Measurements from ENCODE around the gene ELK4. TPM values are rescaled to one million over a fixed set of nuclear protein-coding genes. Genes with fewer than 3 reads are reported as not detected.

ELK4 gene
- total and polyA plus RNA-seq, 2 of the 4 experiments (the other 2 are of a cell fraction), result 4.6 to 11.3 TPM

DNA sequence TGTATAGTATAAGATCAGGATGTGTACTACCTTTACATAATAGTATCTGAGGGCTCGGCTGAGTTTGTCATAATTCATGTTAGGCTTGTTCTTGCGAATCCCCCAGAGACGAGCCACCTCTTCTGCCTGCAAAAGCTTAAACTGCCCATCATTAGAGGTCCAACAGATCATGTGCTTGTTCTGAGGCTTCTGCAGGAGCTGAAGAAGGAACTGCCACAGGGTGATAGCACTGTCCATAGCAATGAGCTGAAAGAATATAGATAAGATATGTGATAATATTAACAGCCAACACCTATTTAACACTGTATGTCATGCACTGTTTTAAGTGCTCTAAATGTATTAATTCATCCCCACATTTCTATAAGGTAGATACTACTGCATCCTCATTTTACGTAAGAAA, 8.2 kb downstream of the ELK4 start:
- Histone ChIP-seq H2AK5ac (ENCODE audit: low read depth, low read length) (no peak overlapping the region), H3K23ac (ENCODE audit: low read depth, low read length) (0 out of 2 replicates have a peak overlapping the region, but pooled peaks have one; percentile 16), H3K4me3 (ENCODE audit: insufficient read depth, low read depth, low read length) (no peak overlapping the region), H3K4me1 (ENCODE audit: control insufficient read depth, insufficient read depth, low read length) (peaks cover 2% of the 10 kb centered on the region), H3K14ac (replicated peaks; ENCODE audit: low read depth, low read length) (no peak overlapping the region), H3K18ac (ENCODE audit: low read depth, low read length) (no peak overlapping the region), H2AK9ac (replicated peaks; ENCODE audit: low read depth, low read length, poor library complexity) (no peak overlapping the region), H4K20me1 (ENCODE audit: insufficient read depth, low read length) (peaks cover 25% of the 10 kb centered on the region; the same call in 1 of the 2 replicates), H3K79me1 (ENCODE audit: low read depth in 1 of 2, low read length in 2 of 2) (peaks cover 28 to 65% of the 10 kb centered on the region in 2 experiments), H3K56ac (ENCODE audit: extremely low read depth, insufficient read depth, low read length) (no peak overlapping the region), H4K5ac (ENCODE audit: low read depth, low read length) (no peak overlapping the region), H3K9me1 (ENCODE audit: insufficient read depth, low read length) (peaks cover 12% of the 10 kb centered on the region), H3K4ac (ENCODE audit: low read depth, low read length) (no peak overlapping the region), H2BK120ac (ENCODE audit: low read depth, low read length) (no peak overlapping the region), H2BK15ac (ENCODE audit: low read depth, low read length) (no peak overlapping the region), H2BK5ac (ENCODE audit: low read depth, low read length, poor library complexity, severe bottlenecking) (no peak overlapping the region), H2BK20ac (ENCODE audit: low read depth, low read length) (no peak overlapping the region), H4K8ac (ENCODE audit: low read depth in 2 of 2, low read length in 2 of 2) (no peak overlapping the region), H3K9me3 (ENCODE audit: control insufficient read depth, insufficient read depth, low read length) (no peaks in the 10 kb centered on the region), H4K91ac (ENCODE audit: insufficient read depth, low read depth, low read length) (no peak overlapping the region), H3K9ac (ENCODE audit: low read depth, low read length) (no peak overlapping the region), H3K4me2 (ENCODE audit: low read depth, low read length) (no peak overlapping the region), H3K36me3 (ENCODE audit: control insufficient read depth, insufficient read depth, low read length) (peaks cover 28% of the 10 kb centered on the region), H3K27me3 (ENCODE audit: control insufficient read depth, insufficient read depth, low read length) (no peaks in the 10 kb centered on the region), H2AFZ (replicated peaks; ENCODE audit: low read length, poor library complexity) (no peak overlapping the region), H3K27ac (ENCODE audit: insufficient read depth, low read length) (no peak overlapping the region)
- CTCF ChIA-PET, result interaction anchor here (0.6 to 0.7 kb wide), 3 partner anchors 15 to 1225 kb away, joined by 3 to 7 read pairs (median 4); no protein-coding TSS in a partner anchor
- no CpG with 5 or more reads among the region's 4 CpGs for WGBS, 2 experiments (ENCODE audit: extremely low coverage in 2 of 2, insufficient read length in 1 of 2)
- no TSS peak for BruUV-seq (replicated peaks)
- POLR2A ChIA-PET (ENCODE audit: unreplicated experiment), result no interaction called here
- in situ Hi-C loops (cut with MboI; ENCODE audit: low sequenced_read_pairs), result no loop called here
- TF ChIP-seq, protein P1, sequence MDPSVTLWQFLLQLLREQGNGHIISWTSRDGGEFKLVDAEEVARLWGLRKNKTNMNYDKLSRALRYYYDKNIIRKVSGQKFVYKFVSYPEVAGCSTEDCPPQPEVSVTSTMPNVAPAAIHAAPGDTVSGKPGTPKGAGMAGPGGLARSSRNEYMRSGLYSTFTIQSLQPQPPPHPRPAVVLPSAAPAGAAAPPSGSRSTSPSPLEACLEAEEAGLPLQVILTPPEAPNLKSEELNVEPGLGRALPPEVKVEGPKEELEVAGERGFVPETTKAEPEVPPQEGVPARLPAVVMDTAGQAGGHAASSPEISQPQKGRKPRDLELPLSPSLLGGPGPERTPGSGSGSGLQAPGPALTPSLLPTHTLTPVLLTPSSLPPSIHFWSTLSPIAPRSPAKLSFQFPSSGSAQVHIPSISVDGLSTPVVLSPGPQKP (IDR thresholded peaks at IDR 0.05; ENCODE audit: borderline replicate concordance, low read depth, low read length), result no peak
- no peak for TF ChIP-seq CEBPB (IDR thresholded peaks at IDR 0.05; ENCODE audit: low read depth, low read length)
- no peak for TF ChIP-seq MAFK (IDR thresholded peaks at IDR 0.05; ENCODE audit: low read depth, low read length)
- TF ChIP-seq FOS (IDR thresholded peaks at IDR 0.05; ENCODE audit: low read depth, low read length), result no peak
- no peak for TF ChIP-seq USF2 (IDR thresholded peaks at IDR 0.05; ENCODE audit: low read depth, low read length)
- no peak for TF ChIP-seq MAZ (IDR thresholded peaks at IDR 0.05; ENCODE audit: borderline replicate concordance, low read depth, low read length)
- TF ChIP-seq CTCF (conservative IDR thresholded peaks at IDR 0.05; ENCODE audit: low read depth, low read length), result no peak
- TF ChIP-seq CHD1 (IDR thresholded peaks at IDR 0.05; ENCODE audit: low read depth, low read length), result no peak
- TF ChIP-seq MXI1 (IDR thresholded peaks at IDR 0.05; ENCODE audit: borderline replicate concordance, low read depth, low read length), result no peak
- TF ChIP-seq BHLHE40 (IDR thresholded peaks at IDR 0.05; ENCODE audit: low read depth, low read length), result no peak
- no peak for TF ChIP-seq RFX5 (IDR thresholded peaks at IDR 0.05; ENCODE audit: low read depth, low read length)
- TF ChIP-seq RCOR1 (IDR thresholded peaks at IDR 0.05; ENCODE audit: insufficient replicate concordance, low read length), result no peak
- no peak for TF ChIP-seq SMC3 (IDR thresholded peaks at IDR 0.05; ENCODE audit: low read depth, low read length)
- TF ChIP-seq NFE2L2 (IDR thresholded peaks at IDR 0.05; ENCODE audit: low read depth, low read length), result no peak
- no peak for TF ChIP-seq RAD21 (IDR thresholded peaks at IDR 0.05; ENCODE audit: low read length)
- no peak for TF ChIP-seq POLR2A (IDR thresholded peaks at IDR 0.05; ENCODE audit: low read depth, low read length)
- intact Hi-C loops (cut with micrococcal nuclease), result no loop called here
- DNase-seq, result no peak
- dilution Hi-C loops (cut with HindIII; ENCODE audit: low sequenced_read_pairs, unreplicated experiment), result no loop called here
- ATAC-seq (ENCODE audit: low read depth), result no peak
